ENCODE data around the gene ZFC3H1.

The ZFC3H1 gene

GRCh38 chr12:71627438-71628002 is 36.1 kb downstream of the ZFC3H1 start:
- no peak for TF ChIP-seq CTCF (IDR thresholded peaks at IDR 0.05)
- no peaks in the 10 kb centered on the region for H3K27me3 ChIP-seq
- no peak overlapping the region for H3K27ac ChIP-seq
- no peak for DNase-seq
- no peaks in the 10 kb centered on the region for H3K4me1 ChIP-seq
- no peaks in the 10 kb centered on the region for H3K9me3 ChIP-seq
- peaks cover 88 to 99% (median 97%) of the 10 kb centered on the region in 3 donors for H3K36me3 ChIP-seq
- H3K4me3 ChIP-seq: no peak overlapping the region
- intact Hi-C loops (cut with DNase I; ENCODE audit: low total_unique reads): no loop called here

- intact Hi-C loops (cut with DNase I; ENCODE audit: low total_unique reads): no loop called here
- H3K4me1 ChIP-seq: no peaks in the 10 kb centered on the region
- H3K9me3 ChIP-seq: no peaks in the 10 kb centered on the region
- no peak overlapping the region for H3K4me3 ChIP-seq
- H3K27ac ChIP-seq: no peak overlapping the region
- TF ChIP-seq CTCF (IDR thresholded peaks at IDR 0.05): no peak
- DNase-seq: no peak
- H3K36me3 ChIP-seq: peaks cover 88 to 97% (median 97%) of the 10 kb centered on the region in 3 donors
- no peaks in the 10 kb centered on the region for H3K27me3 ChIP-seq
Measured at GRCh38 chr12:71626768-71627167, 36.9 kb downstream of the ZFC3H1 start.

GRCh38 chr12:71626098-71626497 is 37.5 kb downstream of the ZFC3H1 start:
- no peak overlapping the region for H3K4me3 ChIP-seq
- no peak overlapping the region for H3K27ac ChIP-seq
- no peaks in the 10 kb centered on the region for H3K9me3 ChIP-seq
- intact Hi-C loops (cut with DNase I; ENCODE audit: low total_unique reads): no loop called here
- H3K4me1 ChIP-seq: no peaks in the 10 kb centered on the region
- H3K27me3 ChIP-seq: no peaks in the 10 kb centered on the region
- no peak for DNase-seq
- H3K36me3 ChIP-seq: peaks cover 88 to 97% (median 92%) of the 10 kb centered on the region in 3 donors
- no peak for TF ChIP-seq CTCF (IDR thresholded peaks at IDR 0.05)

- H3K36me3 ChIP-seq: peaks cover 88 to 95% (median 89%) of the 10 kb centered on the region in 3 donors
- no peaks in the 10 kb centered on the region for H3K4me1 ChIP-seq
- DNase-seq: no peak
- TF ChIP-seq CTCF (IDR thresholded peaks at IDR 0.05): no peak
- no peak overlapping the region for H3K4me3 ChIP-seq
- H3K9me3 ChIP-seq: no peaks in the 10 kb centered on the region
- no peaks in the 10 kb centered on the region for H3K27me3 ChIP-seq
- intact Hi-C loops (cut with DNase I; ENCODE audit: low total_unique reads): no loop called here
- H3K27ac ChIP-seq: no peak overlapping the region
Measured at GRCh38 chr12:71625476-71625875, 38.2 kb downstream of the ZFC3H1 start.

- Histone ChIP-seq H3K4me3 (no peak overlapping the region), H3K27ac (no peak overlapping the region), H3K9me3 (no peaks in the 10 kb centered on the region), H3K36me3 (peaks cover 81 to 92% (median 88%) of the 10 kb centered on the region in 3 donors), H3K27me3 (no peaks in the 10 kb centered on the region), H3K4me1 (no peaks in the 10 kb centered on the region)
- intact Hi-C loops (cut with DNase I; ENCODE audit: low total_unique reads): no loop called here
- TF ChIP-seq CTCF (IDR thresholded peaks at IDR 0.05): no peak
- DNase-seq: no peak
Measured at GRCh38 chr12:71621938-71622337, 41.7 kb downstream of the ZFC3H1 start.

Measured in tibial artery (tissue), 4 donors.